ENCODE results near the gene PRPF6. TPM values are rescaled to one million over a fixed set of nuclear protein-coding genes. Genes with fewer than 3 reads are reported as not detected.

The PRPF6 gene
- total RNA-seq, 1 experiment from 2014 or later, result 24.2 TPM

GRCh38 chr20:64029293-64030117 lies 48.6 kb downstream of the PRPF6 start:
- H3K36me3 ChIP-seq (ENCODE audit: insufficient read depth, low read length), result peaks cover 6% of the 10 kb centered on the region; the same call in 1 of the 2 replicates
- no peaks in the 10 kb centered on the region for H3K79me2 ChIP-seq (ENCODE audit: low read length)
- H3K4me3 ChIP-seq (ENCODE audit: low read length), result no peak overlapping the region
- no peaks in the 10 kb centered on the region; the same call in 1 of the 2 replicates for H3K4me1 ChIP-seq (ENCODE audit: low read length)
- H3K27ac ChIP-seq (ENCODE audit: low read length), result no peak overlapping the region
- no peaks in the 10 kb centered on the region for H3K27me3 ChIP-seq (ENCODE audit: low read length)
- no peak overlapping the region for H2AFZ ChIP-seq (ENCODE audit: low read length)
- H3K9ac ChIP-seq (ENCODE audit: low read length), result no peak overlapping the region
- no peaks in the 10 kb centered on the region for H4K20me1 ChIP-seq (ENCODE audit: insufficient read depth, low read depth, low read length)
- no peaks in the 10 kb centered on the region for H3K9me3 ChIP-seq (ENCODE audit: low read length)
- no peak for DNase-seq
- H3K9me2 ChIP-seq (replicated peaks; ENCODE audit: insufficient read depth, low read length), result no peaks in the 10 kb centered on the region
- H3K4me2 ChIP-seq (ENCODE audit: low read depth, low read length, poor library complexity, severe bottlenecking), result no peak overlapping the region

GRCh38 chr20:64030371-64031134 lies 49.6 kb downstream of the PRPF6 start:
- no peaks in the 10 kb centered on the region for H3K9me3 ChIP-seq (ENCODE audit: low read length)
- no peaks in the 10 kb centered on the region for H3K36me3 ChIP-seq (ENCODE audit: insufficient read depth, low read length)
- H4K20me1 ChIP-seq (ENCODE audit: insufficient read depth, low read depth, low read length), result no peaks in the 10 kb centered on the region
- H3K27me3 ChIP-seq (ENCODE audit: low read length), result no peaks in the 10 kb centered on the region
- no peaks in the 10 kb centered on the region for H3K9me2 ChIP-seq (replicated peaks; ENCODE audit: insufficient read depth, low read length)
- H3K79me2 ChIP-seq (ENCODE audit: low read length), result no peaks in the 10 kb centered on the region
- no peak overlapping the region for H2AFZ ChIP-seq (ENCODE audit: low read length)
- no peak for DNase-seq
- H3K4me2 ChIP-seq (ENCODE audit: low read depth, low read length, poor library complexity, severe bottlenecking), result no peak overlapping the region
- no peak overlapping the region for H3K27ac ChIP-seq (ENCODE audit: low read length)
- peaks cover 10% of the 10 kb centered on the region for H3K4me1 ChIP-seq (ENCODE audit: low read length)
- H3K9ac ChIP-seq (ENCODE audit: low read length), result no peak overlapping the region
- no peak overlapping the region for H3K4me3 ChIP-seq (ENCODE audit: low read length)

GRCh38 chr20:64031822-64032314 lies 50.9 kb downstream of the PRPF6 start:
- Histone ChIP-seq H3K27me3 (ENCODE audit: low read length) (no peaks in the 10 kb centered on the region), H3K4me1 (ENCODE audit: low read length) (peaks cover 21% of the 10 kb centered on the region), H3K4me2 (ENCODE audit: low read depth, low read length, poor library complexity, severe bottlenecking) (no peak overlapping the region), H3K36me3 (ENCODE audit: insufficient read depth, low read length) (no peaks in the 10 kb centered on the region), H2AFZ (ENCODE audit: low read length) (no peak overlapping the region), H3K9ac (ENCODE audit: low read length) (no peak overlapping the region), H3K4me3 (ENCODE audit: low read length) (no peak overlapping the region), H3K9me2 (replicated peaks; ENCODE audit: insufficient read depth, low read length) (no peaks in the 10 kb centered on the region), H4K20me1 (ENCODE audit: insufficient read depth, low read depth, low read length) (no peaks in the 10 kb centered on the region), H3K79me2 (ENCODE audit: low read length) (no peaks in the 10 kb centered on the region), H3K27ac (ENCODE audit: low read length) (no peak overlapping the region), H3K9me3 (ENCODE audit: low read length) (no peaks in the 10 kb centered on the region)
- no peak for DNase-seq

DNA sequence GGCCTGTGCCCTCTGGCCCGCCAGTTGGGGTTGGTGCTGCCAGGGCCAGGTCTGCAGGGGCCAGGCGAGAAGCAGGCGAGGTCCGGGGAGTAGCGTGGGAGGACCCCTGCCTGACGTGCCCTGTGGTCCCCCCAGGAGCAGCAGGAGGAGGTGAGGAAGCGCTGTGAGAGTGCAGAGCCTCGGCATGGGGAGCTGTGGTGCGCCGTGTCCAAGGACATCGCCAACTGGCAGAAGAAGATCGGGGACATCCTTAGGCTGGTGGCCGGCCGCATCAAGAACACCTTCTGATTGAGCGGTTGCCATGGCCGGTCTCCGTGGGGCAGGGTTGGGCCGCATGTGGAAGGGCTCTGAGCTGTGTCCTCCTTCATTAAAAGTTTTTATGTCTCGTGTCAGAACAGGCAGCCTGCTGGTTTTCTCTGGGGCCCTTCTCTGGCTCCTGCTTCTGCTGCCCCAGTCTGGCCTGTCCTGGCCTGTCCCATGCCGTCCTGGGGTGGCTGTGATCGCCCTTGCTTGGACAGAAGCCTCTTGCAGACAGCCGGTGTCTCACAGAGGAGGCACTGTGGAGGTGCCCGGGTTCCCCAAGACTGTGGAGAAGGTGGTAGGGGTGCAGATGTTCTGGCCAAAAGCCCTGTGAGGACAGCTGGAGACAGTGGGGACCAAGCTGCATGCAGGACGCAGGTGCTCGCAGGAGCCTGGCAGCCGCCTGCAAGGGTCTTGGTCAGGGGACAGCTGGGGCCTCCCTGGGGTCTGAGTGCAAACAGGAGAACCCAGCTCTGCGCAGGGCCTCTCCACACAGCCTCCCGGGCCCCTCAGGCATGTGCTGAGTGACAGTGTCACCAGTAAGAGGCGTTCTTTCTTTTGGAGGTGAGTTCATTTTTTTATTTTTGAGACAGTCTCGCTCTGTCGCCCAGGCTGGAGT lies 52.0 kb downstream of the PRPF6 start:
- Histone ChIP-seq H3K4me1 (ENCODE audit: low read length) (peaks cover 32% of the 10 kb centered on the region), H3K79me2 (ENCODE audit: low read length) (no peaks in the 10 kb centered on the region), H3K36me3 (ENCODE audit: insufficient read depth, low read length) (no peaks in the 10 kb centered on the region), H3K9ac (ENCODE audit: low read length) (no peak overlapping the region), H3K27me3 (ENCODE audit: low read length) (no peaks in the 10 kb centered on the region), H2AFZ (ENCODE audit: low read length) (no peak overlapping the region), H3K9me3 (ENCODE audit: low read length) (no peaks in the 10 kb centered on the region), H4K20me1 (ENCODE audit: insufficient read depth, low read depth, low read length) (0 out of 2 replicates have a peak, but pooled peaks cover 3% of the 10 kb centered on the region), H3K4me2 (ENCODE audit: low read depth, low read length, poor library complexity, severe bottlenecking) (no peak overlapping the region), H3K9me2 (replicated peaks; ENCODE audit: insufficient read depth, low read length) (no peaks in the 10 kb centered on the region), H3K27ac (ENCODE audit: low read length) (no peak overlapping the region), H3K4me3 (ENCODE audit: low read length) (no peak overlapping the region)
- DNase-seq, result no peak

- Histone ChIP-seq H3K27ac (ENCODE audit: low read length) (no peak overlapping the region), H4K20me1 (ENCODE audit: insufficient read depth, low read depth, low read length) (0 out of 2 replicates have a peak, but pooled peaks cover 3% of the 10 kb centered on the region)
These were observed 53.1 kb downstream of the PRPF6 start for GRCh38 chr20:64033981-64034493.

DNA sequence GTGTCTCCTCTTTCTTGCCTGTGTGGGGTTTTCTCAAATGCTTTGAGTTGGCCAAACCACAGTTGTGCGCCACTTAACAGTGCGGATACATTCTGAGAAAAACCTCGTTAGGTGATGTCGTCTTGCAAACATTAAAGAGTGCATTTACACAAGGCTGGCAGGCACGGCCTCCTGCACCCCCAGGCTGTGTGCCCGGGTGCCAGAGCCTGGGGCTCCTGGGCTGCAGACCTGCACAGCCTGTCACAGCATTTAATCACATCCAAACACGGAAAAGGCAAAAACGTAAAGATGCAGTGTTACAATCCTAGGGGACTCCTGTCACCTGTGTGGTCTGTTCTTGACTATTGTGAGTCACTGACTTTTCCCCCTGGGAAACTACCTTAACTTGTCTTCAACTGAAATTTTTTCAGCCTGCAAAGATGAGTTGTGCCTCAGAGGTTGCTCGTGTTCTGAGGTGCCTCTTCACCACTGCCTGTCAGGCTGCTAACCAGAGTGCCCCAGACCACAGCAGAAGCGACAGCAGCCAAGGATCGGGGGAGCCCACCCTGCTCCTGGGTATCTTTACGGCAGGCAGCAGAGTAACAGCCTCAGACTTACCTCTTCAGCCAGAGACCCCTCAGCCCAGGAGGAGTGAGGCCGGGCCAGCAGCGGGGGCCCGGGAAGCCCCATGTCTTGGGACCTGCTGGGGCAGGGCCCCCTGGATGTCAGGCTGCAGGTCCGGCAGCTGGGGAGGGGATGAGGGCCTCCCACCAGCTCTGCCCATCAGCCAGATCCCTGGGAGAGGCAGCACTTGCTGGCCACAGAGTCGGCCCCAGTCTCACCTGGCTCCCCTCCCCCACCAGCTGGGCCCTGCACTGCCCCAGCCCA lies 54.4 kb downstream of the PRPF6 start:
- H3K36me3 ChIP-seq (ENCODE audit: insufficient read depth, low read length), result no peaks in the 10 kb centered on the region
- no peak overlapping the region for H2AFZ ChIP-seq (ENCODE audit: low read length)
- H3K27me3 ChIP-seq (ENCODE audit: low read length), result no peaks in the 10 kb centered on the region
- no peaks in the 10 kb centered on the region for H3K79me2 ChIP-seq (ENCODE audit: low read length)
- H4K20me1 ChIP-seq (ENCODE audit: insufficient read depth, low read depth, low read length), result 0 out of 2 replicates have a peak, but pooled peaks cover 3% of the 10 kb centered on the region
- no peak overlapping the region for H3K4me3 ChIP-seq (ENCODE audit: low read length)
- no peak overlapping the region for H3K9ac ChIP-seq (ENCODE audit: low read length)
- H3K9me3 ChIP-seq (ENCODE audit: low read length), result no peaks in the 10 kb centered on the region
- H3K4me1 ChIP-seq (ENCODE audit: low read length), result peaks cover 50% of the 10 kb centered on the region
- no peak overlapping the region for H3K4me2 ChIP-seq (ENCODE audit: low read depth, low read length, poor library complexity, severe bottlenecking)
- DNase-seq, result no peak
- no peaks in the 10 kb centered on the region for H3K9me2 ChIP-seq (replicated peaks; ENCODE audit: insufficient read depth, low read length)
- H3K27ac ChIP-seq (ENCODE audit: low read length), result no peak overlapping the region

More at GRCh38 chr20:64033981-64034493, 53.1 kb downstream of the PRPF6 start:
- Histone ChIP-seq H3K4me2 (ENCODE audit: low read depth, low read length, poor library complexity, severe bottlenecking) (no peak overlapping the region), H3K27me3 (ENCODE audit: low read length) (no peaks in the 10 kb centered on the region), H3K4me1 (ENCODE audit: low read length) (peaks cover 42% of the 10 kb centered on the region), H3K4me3 (ENCODE audit: low read length) (no peak overlapping the region), H3K9ac (ENCODE audit: low read length) (no peak overlapping the region), H3K79me2 (ENCODE audit: low read length) (no peaks in the 10 kb centered on the region), H2AFZ (ENCODE audit: low read length) (no peak overlapping the region), H3K9me3 (ENCODE audit: low read length) (no peaks in the 10 kb centered on the region), H3K9me2 (replicated peaks; ENCODE audit: insufficient read depth, low read length) (no peaks in the 10 kb centered on the region), H3K36me3 (ENCODE audit: insufficient read depth, low read length) (no peaks in the 10 kb centered on the region)
- DNase-seq, result no peak

DNA sequence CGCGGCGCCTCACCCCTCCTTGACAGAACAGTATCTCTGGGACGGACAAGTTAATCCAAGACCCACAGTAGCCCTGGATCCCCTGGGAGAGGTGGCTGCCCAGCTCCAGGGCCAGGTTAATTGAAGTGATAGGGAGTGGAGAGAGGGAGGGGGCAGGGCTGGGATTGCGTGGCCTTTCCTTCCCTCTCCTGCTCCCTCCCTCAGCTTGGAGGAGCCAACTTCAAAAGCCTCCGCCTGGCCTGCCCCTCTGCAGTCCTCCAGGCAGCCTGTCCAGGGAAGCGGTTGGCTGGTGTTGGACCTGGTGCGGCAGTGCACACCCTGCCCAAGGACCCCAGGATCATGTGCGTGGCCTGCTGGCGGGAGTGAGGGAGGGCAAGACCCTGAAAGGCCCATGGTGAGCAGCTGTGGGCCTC lies 55.0 kb downstream of the PRPF6 start, which contains the start of gene C20orf204:
Gene C20orf204, plus strand, starts transcription at position 250 of the 413 bp plus-strand sequence. Its CDS starts 142 bp downstream, at position 392.
- DNase-seq, result no peak
- H3K9me3 ChIP-seq (ENCODE audit: low read length), result no peaks in the 10 kb centered on the region
- H3K4me2 ChIP-seq (ENCODE audit: low read depth, low read length, poor library complexity, severe bottlenecking), result no peak within 1 kb of the TSS
- H3K27me3 ChIP-seq (ENCODE audit: low read length), result no peaks in the 10 kb centered on the region
- peaks cover 50% of the 10 kb centered on the region for H3K4me1 ChIP-seq (ENCODE audit: low read length)
- no peaks in the 10 kb centered on the region for H3K79me2 ChIP-seq (ENCODE audit: low read length)
- no peaks in the 10 kb centered on the region for H3K9me2 ChIP-seq (replicated peaks; ENCODE audit: insufficient read depth, low read length)
- no peak within 1 kb of the TSS for H2AFZ ChIP-seq (ENCODE audit: low read length)
- no peak within 1 kb of the TSS for H3K4me3 ChIP-seq (ENCODE audit: low read length)
- no peak within 1 kb of the TSS for H3K27ac ChIP-seq (ENCODE audit: low read length)
- 0 out of 2 replicates have a peak, but pooled peaks cover 3% of the 10 kb centered on the region for H4K20me1 ChIP-seq (ENCODE audit: insufficient read depth, low read depth, low read length)
- H3K36me3 ChIP-seq (ENCODE audit: insufficient read depth, low read length), result no peaks in the 10 kb centered on the region
- no peak within 1 kb of the TSS for H3K9ac ChIP-seq (ENCODE audit: low read length)
